DMS 273 (cell line): Measurements from ENCODE around the gene SLIT2.

ENCODE experiments used
- DNase-seq: peaks from one replicate; lab custom pipeline; 2025; ENCODE audit not compliant: unreplicated experiment; lab: John Stamatoyannopoulos, UW

The SLIT2 gene

GRCh38 chr4:20264688-20265087, 13.0 kb downstream of the SLIT2 start:
- DNase-seq: no peak

- no peak for DNase-seq
Observed at GRCh38 chr4:20265726-20266125, 14.0 kb downstream of the SLIT2 start.

GRCh38 chr4:20266215-20267082, 14.7 kb downstream of the SLIT2 start:
- no peak for DNase-seq

- DNase-seq: no peak
Observed at GRCh38 chr4:20268028-20268427, 16.3 kb downstream of the SLIT2 start.

GRCh38 chr4:20269320-20269719, 17.6 kb downstream of the SLIT2 start:
- no peak for DNase-seq

- no peak for DNase-seq
Observed at GRCh38 chr4:20271950-20272349, 20.2 kb downstream of the SLIT2 start.

- no peak for DNase-seq
Observed at GRCh38 chr4:20272411-20272872, 20.7 kb downstream of the SLIT2 start.

- DNase-seq: no peak
Observed at GRCh38 chr4:20273793-20274192, 22.1 kb downstream of the SLIT2 start.

GRCh38 chr4:20276848-20277247, 25.1 kb downstream of the SLIT2 start:
- no peak for DNase-seq

- no peak for DNase-seq
Observed at GRCh38 chr4:20278195-20278594, 26.5 kb downstream of the SLIT2 start.

- DNase-seq: no peak
Observed at GRCh38 chr4:20279381-20279780, 27.7 kb downstream of the SLIT2 start.

- DNase-seq: no peak
Observed at GRCh38 chr4:20281453-20281852, 29.7 kb downstream of the SLIT2 start.

GRCh38 chr4:20283039-20283438, 31.3 kb downstream of the SLIT2 start:
- no peak for DNase-seq

- DNase-seq: no peak
Observed at GRCh38 chr4:20284990-20285389, 33.3 kb downstream of the SLIT2 start.

GRCh38 chr4:20287246-20287645, 35.5 kb downstream of the SLIT2 start:
- no peak for DNase-seq

- DNase-seq: no peak
Observed at GRCh38 chr4:20288047-20288650, 36.4 kb downstream of the SLIT2 start.

GRCh38 chr4:20288846-20289512, 37.3 kb downstream of the SLIT2 start:
- no peak for DNase-seq

GRCh38 chr4:20289782-20290181, 38.1 kb downstream of the SLIT2 start:
- no peak for DNase-seq

- no peak for DNase-seq
Observed at GRCh38 chr4:20292739-20293138, 41.0 kb downstream of the SLIT2 start.

GRCh38 chr4:20297261-20297660, 45.6 kb downstream of the SLIT2 start:
- no peak for DNase-seq

GRCh38 chr4:20297783-20298182, 46.1 kb downstream of the SLIT2 start:
- DNase-seq: no peak

GRCh38 chr4:20298455-20298854, 46.8 kb downstream of the SLIT2 start:
- DNase-seq: no peak
